ENCODE measurements around the gene MPV17L2.

The MPV17L2 gene

DNA sequence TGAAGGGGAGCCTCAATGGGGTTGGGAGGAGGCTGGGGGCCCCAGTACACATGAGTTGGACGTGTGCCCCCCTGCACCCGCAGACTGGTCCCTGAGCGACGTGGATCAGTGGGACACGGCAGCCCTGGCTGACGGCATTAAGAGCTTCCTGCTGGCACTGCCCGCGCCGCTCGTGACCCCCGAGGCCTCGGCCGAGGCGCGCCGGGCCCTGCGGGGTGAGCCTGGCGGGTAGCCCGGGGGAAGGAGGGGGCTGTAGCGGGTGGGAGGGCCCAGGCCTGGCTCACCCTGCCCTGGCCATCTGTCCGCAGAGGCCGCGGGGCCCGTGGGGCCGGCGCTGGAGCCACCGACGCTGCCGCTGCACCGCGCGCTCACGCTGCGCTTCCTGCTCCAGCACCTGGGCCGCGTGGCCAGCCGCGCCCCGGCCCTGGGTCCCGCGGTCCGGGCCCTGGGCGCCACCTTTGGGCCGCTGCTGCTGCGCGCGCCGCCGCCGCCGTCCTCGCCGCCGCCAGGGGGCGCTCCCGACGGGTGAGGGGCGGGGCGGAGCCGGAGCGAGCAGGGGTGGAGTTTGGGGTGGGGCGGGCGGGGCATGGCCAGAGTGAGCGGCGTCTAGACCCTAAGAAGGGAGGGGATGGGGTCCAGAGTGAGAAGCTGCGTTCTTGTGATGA lies 31.9 kb upstream of the MPV17L2 start:
- peak; percentile 82 for DNase-seq

DNA sequence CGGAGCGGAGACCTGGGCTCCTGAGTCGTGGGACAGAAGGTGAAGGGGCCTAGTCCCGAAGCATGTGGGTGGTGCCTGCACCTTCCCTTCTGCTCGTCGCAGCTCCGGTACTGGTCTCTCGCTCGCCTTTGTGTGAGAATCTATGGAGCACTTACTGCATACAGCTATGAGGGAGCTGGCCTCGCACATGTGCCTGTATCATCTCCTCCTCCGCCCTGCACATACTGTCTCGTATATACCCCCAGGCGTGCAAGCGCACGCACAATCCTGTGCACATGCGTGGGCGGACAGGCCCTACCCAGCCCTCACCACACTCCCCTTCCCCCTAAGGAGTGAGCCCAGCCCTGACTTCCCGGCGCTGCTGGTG lies 31.4 kb upstream of the MPV17L2 start:
- no peak for DNase-seq

DNA sequence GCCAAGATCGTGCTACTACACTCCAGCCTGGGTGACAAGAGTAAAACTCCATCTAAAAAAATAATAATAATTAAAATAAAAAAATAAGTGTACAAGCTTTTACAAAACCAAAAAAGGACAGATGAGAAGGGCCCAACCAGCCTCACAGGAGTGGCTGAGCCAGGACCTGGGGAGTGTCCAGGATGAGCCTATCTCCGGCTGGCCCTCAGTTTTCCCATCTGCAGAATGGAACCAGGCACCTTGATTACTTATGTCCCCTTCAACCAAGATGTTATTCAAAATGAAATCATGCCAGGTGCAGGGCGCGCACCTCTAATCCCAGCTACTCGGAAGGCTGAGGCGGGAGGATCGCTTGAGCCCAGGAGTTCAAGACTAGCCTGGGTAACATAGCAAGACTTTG lies 28.9 kb upstream of the MPV17L2 start:
- no peak for DNase-seq

DNA sequence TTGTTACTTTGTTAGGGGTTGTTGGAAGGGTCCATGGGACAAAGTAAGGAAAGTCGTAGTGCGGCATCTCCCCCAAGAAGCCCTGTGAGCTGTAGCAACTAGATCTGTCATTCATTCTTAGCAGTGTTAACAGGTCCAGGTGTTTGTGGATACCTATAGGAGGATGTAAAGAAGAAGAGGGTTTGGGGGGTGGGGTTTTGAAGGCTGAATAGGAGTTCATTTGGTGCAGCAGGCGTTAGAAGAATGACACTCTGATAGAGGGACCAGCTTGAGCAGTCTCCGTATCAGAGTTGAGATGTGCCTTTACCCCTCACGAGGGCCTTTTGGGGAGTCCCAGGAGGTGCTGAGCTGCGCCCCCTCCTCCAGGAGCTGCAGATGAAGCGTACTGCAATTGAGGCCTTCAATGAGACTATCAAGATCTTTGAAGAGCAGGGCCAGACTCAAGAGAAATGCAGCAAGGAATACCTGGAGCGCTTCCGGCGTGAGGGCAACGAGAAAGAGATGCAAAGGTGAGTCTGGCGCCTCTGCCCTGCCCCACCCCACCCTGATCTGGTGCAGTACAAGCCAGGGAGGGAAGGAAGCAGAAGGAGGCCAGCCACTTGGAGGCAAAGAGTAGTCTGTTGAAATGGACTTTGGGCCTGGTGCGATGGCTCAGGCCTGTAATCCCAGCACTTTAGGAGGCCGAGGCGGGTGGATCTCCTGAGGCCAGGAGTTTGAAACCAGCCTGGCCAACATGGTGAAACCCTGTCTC lies 27.0 kb upstream of the MPV17L2 start:
- no peak for DNase-seq

DNA sequence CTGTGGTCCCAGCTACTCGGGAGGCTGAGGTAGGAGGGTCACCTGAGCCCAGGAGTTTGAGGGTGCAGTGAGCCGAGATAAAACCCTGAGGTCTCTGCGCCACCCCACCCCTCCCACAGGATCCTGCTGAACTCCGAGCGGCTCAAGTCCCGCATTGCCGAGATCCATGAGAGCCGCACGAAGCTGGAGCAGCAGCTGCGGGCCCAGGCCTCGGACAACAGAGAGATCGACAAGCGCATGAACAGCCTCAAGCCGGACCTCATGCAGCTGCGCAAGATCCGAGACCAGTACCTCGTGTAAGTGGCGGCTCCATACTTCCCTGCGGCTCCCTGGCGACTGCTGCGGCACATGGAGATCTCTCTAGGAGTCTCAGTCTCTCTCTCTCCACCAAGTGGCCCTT lies 26.0 kb upstream of the MPV17L2 start:
- DNase-seq = no peak

DNA sequence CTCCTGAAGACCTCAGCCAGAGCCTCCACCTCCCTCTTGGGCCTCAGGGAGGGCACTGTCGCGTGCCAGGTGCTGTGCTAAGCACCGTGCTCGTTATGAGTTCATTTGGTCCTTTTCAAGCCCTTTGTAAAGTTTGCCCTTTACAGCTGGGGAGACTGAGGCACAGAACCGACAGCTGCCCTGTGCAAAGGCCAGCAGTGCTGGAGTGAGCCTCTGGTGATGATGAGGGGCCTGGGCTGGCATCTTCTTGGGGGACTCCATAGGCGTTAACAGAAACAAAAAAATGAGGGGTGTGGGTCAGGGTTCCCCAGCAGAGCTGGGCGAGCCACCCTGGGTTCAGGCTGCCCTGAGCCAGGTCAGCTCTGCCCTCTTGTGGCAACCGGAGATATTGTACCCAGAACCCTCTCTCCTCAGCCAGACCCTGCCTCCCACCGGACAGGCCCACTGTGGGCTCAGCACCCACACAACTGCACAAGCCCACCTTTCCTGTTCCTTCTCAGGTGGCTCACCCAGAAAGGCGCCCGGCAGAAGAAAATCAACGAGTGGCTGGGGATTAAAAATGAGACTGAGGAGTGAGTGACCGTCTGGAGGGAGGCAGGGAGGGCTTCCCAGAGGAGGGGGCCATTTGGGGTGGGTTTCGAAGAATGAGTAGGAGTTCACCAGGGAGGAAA lies 24.9 kb upstream of the MPV17L2 start:
- peak; percentile 65 for DNase-seq

DNA sequence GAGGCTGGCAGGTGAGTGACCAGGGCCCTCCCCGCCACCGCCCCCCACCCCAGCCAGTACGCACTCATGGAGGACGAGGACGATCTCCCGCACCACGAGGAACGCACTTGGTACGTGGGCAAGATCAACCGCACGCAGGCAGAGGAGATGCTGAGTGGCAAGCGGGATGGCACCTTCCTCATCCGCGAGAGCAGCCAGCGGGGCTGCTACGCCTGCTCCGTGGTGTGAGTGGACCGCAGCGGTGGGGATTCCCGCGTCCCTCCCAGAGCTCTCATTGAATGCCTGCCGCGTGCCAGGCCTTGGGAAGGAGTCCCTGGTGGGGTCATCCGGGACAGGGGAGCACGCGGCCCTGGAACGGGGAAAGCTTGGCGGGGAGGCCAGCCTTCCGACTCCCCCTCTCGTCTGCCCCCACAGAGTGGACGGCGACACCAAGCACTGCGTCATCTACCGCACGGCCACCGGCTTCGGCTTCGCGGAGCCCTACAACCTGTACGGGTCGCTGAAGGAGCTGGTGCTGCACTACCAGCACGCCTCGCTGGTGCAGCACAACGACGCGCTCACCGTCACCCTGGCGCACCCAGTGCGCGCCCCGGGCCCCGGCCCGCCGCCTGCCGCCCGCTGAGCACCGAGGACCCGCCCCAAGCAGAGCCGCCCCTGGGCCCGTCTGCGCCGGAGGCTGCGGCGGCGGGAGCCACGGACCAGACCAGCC lies 24.2 kb upstream of the MPV17L2 start:
- DNase-seq = no peak

DNA sequence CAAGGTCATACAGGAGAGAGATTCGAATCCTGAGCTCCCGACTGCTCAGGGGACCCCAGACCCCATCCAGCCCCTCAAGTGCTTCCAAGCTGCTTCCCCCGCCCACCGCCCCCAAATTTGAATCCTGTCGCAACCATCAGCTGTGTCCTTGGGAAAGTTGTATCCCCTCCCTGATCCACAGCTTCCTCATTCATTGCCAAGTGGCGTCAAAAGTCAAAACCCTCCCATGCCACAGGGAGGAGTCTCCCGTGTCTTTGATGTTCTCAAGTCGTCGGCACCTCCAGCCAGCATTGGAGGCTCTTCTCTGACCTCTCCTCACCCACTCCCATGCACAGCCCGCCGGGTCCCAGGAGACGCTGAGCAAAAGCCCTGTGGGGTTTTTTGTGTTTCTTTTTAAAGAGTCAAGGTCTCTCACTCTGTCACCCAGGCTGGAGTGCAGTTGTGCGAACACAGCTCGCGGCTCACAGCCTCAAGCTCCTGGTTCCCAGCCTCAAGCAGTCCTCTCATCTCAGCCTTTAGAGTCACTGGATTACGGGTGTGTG lies 22.2 kb upstream of the MPV17L2 start:
- no peak for DNase-seq

DNA sequence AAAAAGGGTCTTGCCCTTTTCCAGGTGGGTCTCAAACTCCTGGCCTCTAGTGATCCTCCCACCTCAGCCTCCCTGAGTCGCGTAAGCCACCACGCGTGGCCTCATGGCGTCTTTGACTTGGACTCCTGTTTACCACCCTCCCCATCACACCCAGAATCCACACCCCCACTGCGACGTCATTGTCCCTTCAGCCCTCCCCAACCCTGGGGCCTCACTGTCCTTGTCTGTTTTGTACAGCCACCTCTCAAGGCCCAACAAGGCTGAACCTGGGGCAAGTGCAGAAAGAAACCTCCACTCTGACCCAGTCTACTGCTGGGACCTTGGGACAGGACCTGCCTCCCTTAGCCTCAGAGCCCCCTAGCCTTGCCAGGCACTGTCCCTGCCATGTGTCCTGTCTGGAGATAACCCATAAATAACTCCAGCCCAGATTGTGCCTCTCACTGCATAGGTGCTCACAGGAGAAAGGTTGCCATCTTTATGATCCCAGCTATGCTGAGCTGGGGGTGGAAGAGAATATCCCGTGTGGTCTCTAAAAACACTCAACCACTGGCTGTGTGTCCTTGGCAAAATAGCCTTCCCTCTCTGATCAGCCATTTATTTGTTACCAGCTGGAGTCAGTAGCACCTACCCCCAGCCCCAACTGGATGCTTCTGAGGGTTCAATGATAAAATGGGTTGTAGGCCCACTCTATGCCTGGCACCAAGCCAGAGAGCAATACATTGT lies 21.3 kb upstream of the MPV17L2 start:
- no peak for DNase-seq

DNA sequence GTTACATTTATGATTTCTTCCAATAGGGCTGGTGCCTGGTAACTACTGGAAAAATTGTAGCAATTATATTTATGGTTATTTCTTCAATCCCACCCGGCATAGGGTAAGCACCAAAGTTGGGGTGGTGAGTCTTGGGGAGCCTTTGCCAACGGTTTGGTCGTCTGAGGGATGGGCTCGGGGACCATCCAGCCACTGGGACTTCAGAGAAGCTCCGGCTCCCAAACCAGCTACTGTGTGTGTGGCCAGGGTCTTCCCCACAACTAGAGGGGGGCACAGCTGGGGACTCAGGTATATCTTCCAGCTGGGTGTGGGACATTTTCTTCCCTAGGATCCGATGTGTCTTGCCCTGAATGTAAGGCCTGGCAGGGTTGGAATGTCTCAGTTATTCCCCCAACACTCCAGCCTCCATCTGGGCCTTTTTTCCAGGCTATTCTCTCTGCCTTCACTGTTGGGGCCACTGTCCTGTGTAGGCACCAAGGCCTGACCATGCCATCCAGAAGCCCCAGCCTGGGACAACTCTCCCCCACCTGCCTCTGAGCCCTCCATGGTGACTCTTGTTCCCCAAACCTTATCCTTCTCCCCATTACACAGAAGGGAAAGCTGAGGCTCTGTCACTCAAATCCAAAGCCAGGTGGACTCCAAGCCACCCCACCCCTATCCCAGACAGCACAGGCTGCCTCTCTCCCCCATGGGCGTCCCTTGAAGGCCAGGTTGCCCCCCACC lies 20.5 kb upstream of the MPV17L2 start:
- DNase-seq = no peak

DNA sequence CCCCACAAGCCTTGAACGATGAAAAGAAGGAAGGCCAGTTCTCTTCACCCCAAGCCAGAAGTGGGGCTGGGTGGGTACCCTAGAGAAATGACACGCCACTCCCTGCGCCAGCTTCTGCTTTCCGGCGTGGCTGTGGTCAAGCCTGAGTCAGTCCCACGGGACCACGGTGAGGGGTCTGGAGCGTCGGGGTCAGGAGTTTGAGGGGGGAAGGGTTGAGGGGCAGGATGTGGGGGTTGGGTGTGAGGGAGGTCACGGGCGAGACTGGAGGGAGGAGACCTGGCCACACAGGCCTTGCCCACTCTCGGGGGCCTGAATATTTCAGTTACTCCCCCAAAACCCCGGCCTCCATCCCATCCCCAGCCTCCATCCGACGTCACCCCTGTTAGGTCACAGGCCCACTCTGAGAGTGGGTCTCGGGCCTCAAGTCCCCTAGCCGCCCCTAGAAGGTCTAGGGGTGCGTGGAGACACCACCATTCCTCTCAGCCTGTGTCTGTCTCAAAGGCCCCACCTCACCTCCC lies 19.9 kb upstream of the MPV17L2 start:
- no peak for DNase-seq

DNA sequence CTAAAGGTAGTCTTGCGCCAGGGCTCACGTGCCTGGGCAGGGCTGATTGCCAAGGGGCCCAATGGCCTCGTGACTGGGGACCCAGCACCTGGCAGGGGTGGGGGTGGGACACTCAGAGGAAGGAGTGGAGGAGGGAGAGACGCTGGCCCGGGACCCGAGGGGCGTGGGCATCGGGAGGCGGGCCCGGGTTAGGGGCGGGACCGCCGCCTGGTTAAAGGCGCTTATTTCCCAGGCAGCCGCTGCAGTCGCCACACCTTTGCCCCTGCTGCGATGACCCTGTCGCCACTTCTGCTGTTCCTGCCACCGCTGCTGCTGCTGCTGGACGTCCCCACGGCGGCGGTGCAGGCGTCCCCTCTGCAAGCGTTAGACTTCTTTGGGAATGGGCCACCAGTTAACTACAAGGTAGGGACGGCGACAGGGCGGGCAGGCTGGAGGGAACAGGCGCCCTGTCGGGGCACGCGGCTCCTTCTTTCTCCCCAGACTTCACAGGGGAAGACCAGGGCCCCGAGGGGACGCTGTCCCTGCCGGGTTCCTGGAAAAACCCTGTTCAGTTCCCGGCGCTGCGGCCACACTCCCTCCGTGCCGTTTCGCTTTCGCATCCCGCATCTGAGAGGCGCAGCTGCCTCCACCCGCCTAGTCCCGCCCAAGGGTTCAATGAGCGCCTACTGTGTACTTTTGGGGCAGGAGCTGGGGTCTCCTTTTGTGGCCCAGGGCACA lies 19.3 kb upstream of the MPV17L2 start, which contains the start of gene IFI30:
Gene IFI30 (plus strand): TSS at position 242 of the 717 bp plus-strand sequence. CDS start 29 bp downstream, at position 271.
- DNase-seq = peak; percentile 58

DNA sequence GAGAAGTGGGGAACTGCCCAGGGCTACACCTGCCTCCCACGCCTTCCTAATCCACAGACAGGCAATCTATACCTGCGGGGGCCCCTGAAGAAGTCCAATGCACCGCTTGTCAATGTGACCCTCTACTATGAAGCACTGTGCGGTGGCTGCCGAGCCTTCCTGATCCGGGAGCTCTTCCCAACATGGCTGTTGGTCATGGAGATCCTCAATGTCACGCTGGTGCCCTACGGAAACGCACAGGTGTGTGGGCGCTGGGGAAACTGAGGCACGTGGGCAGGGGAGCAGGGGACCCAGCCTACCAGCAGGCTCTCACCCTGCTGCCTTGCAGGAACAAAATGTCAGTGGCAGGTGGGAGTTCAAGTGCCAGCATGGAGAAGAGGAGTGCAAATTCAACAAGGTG lies 18.0 kb upstream of the MPV17L2 start:
- no peak for DNase-seq

DNA sequence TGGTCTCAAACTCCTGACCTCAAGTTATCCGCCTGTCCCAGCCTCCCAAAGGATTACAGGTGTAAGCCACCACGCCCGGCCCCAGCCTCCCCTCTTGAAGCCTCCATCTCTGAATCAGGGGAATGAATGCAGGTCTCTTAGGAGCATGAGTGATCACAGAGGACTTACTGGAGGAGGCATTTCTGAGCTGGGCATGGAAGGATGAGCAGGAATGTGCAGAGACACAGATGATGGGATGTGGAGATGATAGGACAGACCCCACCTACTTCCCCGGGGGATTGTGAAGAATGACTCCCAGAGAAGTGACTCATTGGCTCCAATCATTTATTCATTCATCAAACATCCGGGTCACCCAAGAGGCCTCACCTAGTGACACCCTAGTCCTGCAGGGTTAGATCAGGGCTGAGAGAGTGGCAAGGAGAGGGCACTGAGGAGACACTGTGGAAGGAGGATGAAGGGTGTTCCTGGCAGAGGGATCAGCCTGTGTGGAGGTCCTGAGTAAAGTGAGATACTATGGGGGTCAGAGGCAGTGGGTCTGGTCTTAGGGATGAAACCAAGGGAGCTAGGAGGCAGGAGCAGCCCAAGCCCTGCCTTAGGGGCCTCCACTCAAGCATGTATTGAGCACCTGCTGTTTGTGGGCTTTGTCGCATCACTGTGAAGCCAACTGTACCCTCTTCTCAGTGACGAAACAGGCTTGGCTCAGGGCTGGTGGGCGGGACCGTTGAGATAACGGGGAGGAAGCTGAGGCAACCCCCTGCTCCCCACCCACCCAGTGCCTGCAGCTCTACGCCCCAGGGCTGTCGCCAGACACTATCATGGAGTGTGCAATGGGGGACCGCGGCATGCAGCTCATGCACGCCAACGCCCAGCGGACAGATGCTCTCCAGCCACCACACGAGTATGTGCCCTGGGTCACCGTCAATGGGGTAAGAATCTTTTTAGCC lies 16.4 kb upstream of the MPV17L2 start:
- no peak for DNase-seq

DNA sequence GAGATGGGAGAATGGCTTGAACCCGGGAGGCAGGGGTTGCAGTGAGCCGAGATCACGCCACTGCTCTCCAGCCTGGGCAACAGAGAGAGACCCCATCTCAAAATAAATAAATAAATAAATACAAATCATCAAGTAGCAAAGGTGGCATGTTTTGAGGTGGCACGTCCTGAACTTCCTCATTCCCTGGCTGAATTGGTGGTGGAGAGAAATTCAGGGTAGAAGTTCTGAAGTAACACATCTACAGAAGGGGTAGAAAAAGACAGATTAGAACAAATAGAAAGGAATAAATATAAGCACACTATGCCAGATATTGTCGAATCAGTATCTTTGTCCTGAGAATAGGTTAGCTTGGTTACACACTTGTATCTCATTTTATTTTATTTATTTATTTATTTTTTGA lies 13.1 kb upstream of the MPV17L2 start:
- DNase-seq = no peak

DNA sequence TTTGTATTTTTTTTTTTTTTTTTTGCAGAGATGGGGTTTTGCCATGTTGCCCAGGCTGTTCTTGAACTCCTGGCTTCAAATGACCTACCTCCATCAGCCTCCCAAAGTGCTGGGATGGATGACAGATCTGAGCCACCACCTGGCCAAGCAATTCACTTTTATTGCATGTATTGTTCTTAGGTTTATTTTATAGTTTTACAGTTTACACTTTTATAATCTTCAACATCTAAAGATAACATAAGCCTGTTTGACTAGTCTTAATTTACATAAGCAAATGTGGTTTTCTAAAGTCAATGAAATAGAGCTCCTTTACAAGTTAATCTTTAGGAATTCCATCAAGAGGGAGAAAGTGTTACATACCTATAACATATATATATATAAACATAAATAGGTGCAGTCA lies 9.5 kb upstream of the MPV17L2 start:
- no peak for DNase-seq

DNA sequence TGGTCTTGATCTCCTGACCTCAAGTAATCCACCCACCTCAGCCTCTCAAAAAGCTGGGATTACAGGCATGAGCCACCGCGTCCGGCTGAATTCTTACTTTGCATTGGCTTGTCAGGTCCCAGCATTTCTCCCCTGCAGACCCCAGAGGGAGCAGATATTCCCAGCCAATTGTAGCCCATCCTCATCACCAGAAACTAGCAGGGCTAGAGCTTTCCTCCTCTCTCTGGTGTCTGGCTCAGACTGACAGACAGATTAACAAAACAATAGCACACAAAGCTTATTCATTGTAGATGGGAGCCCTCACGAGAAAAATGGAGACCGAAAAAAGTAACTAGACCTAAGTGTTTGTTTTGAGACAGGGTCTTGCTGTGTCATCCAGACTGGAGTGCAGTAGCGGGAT lies 7.5 kb upstream of the MPV17L2 start:
- no peak for DNase-seq

DNA sequence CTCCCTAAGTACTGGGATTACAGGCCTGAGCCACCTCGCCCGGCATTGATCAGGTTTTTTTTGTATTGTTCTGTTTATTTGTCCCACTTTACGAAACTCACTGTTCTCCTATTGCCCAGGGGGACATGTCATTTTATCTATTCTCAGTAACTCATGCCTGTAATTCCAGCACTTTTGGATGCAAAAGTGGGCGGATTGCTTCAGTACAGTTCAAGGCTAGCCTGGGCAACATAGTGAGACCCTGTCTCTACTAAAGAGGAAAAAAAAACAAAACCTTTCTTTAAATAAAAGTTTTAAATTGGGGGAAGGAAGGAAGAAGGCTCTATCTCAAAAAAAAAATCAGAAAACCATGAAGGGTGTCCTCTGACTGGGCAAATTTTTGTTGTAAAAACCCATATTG lies 2.7 kb upstream of the MPV17L2 start:
- no peak for DNase-seq

DNA sequence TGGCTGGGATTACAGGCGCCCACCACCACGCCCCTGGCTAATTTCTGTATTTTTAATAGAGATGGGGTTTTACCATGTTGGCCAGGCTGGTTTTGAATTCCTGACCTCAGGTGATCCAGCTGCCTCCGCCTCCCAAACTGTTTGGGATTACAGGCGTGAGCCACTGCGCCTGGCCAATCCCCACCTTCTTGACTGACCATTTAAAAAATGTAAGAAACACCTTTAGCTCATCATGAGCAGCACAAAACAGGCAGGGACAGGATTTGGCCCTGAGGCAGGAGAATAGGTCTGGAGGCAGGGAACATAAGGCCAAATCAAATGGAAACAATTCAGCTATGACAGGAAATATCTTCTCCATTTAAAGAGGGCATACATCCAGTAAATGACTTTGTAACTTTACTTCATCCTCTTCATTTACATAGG lies 1.4 kb upstream of the MPV17L2 start:
- no peak for DNase-seq
